ENCODE data around the gene C11orf21.

DNA sequence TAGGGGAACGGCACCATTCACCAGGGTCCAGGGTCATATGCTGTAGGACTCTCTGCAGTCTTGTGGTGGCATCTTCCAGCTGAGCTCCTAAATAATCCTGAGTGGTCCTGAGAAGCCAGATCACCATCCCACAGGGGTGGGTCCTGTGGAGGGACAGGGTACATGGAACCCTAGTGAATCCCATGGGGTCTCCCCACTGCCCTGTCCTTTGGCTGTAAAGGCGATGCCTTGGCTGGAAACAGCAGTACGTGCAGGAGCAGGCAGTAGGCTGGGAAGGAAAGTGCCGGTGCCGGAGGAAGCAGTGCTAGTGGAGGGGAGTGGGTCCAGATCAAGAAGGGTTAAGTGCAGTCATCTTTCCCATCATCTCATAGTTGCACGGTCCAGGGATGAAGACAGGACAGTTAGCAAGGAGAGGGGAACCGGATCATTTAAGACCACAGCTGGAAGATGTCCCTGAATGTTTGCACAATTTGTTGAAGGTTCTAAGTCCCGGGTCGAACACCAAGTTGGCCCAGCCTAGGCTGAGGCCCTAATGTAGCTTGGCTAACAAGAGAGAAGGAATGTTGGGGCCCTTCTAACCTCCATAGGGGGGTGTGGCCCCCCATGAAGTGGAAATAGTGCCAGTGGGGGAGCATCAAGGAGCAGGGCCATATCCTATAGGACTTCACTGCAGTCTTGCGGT is 18.2 kb upstream of the C11orf21 start:
- TF ChIP-seq EZH2 (IDR thresholded peaks at IDR 0.05; ENCODE audit: insufficient read depth, poor library complexity, severe bottlenecking) (no peak), EZH2phosphoT487 (IDR thresholded peaks at IDR 0.05; ENCODE audit: insufficient read depth, low read depth) (no peak)

Data from GM23248 (cell line).